Activated T-cell treated with anti-CD3 and anti-CD28 coated beads, Interleukin-2, amount 50 U/mL, for 4 hours (primary cell): ENCODE results near the gene ARFGEF2. TPM values are rescaled to one million over a fixed set of nuclear protein-coding genes. Genes with fewer than 3 reads are reported as not detected.
"Not testable (repeated sequence)": the region's sequence is repeated elsewhere in the genome, so short reads cannot be mapped to it uniquely, and the experiment has no call there.

ENCODE experiments used
- ATAC-seq, 2 donors: fragments of 200-7000 bp; cut with Tn5 transposase; one replicate each; pipeline ENCODE4 v1.10.0; 2021
- DNase-seq: peaks from one replicate; pipeline ENCODE4 v3.0.0-alpha.2; 2020
- H3K27me3 Mint-ChIP-seq: one replicate; pipeline ENCODE4 v1.8.0; 2021; ENCODE audit warnings: low read depth, mixed read lengths
- H3K36me3 Mint-ChIP-seq: one replicate; pipeline ENCODE4 v1.8.0; 2022; ENCODE audit warnings: mixed read lengths; ENCODE audit not compliant: insufficient read depth
- H3K4me1 Mint-ChIP-seq: one replicate; pipeline ENCODE4 v1.8.0; 2021; ENCODE audit warnings: low read depth, mixed read lengths
- H3K4me3 Mint-ChIP-seq: one replicate; pipeline ENCODE4 v1.8.0; 2021; ENCODE audit warnings: mild to moderate bottlenecking, moderate library complexity, mixed read lengths
- H3K9me3 Mint-ChIP-seq: one replicate; pipeline ENCODE4 v1.8.0; 2021; ENCODE audit warnings: mixed read lengths
- total RNA-seq, 3 donors: library from RNA; stranded (reverse); gene quantifications; one replicate each; pipeline ENCODE4 v1.2.1, GENCODE V29; 2021

Gene ARFGEF2
- total RNA-seq, 3 donors from 2014 or later = 27.8 to 31.6 (median 28.3) TPM

- H3K9me3 Mint-ChIP-seq = no peaks in the 10 kb centered on the region
- peaks cover 5% of the 10 kb centered on the region for H3K36me3 Mint-ChIP-seq
- peaks cover 31% of the 10 kb centered on the region for H3K4me1 Mint-ChIP-seq
- no peak overlapping the region for H3K4me3 Mint-ChIP-seq
- no peaks in the 10 kb centered on the region for H3K27me3 Mint-ChIP-seq
- DNase-seq (no peak), ATAC-seq (no peak)
These were observed 7.6 kb downstream of the ARFGEF2 start for GRCh38 chr20:48928832-48929725.

GRCh38 chr20:48930035-48930434 lies 8.5 kb downstream of the ARFGEF2 start:
- Mint-ChIP-seq H3K36me3 (peaks cover 7% of the 10 kb centered on the region), H3K4me3 (no peak overlapping the region), H3K4me1 (peaks cover 29% of the 10 kb centered on the region), H3K27me3 (no peaks in the 10 kb centered on the region), H3K9me3 (no peaks in the 10 kb centered on the region)
- ATAC-seq = no peak
- DNase-seq = no peak

DNA sequence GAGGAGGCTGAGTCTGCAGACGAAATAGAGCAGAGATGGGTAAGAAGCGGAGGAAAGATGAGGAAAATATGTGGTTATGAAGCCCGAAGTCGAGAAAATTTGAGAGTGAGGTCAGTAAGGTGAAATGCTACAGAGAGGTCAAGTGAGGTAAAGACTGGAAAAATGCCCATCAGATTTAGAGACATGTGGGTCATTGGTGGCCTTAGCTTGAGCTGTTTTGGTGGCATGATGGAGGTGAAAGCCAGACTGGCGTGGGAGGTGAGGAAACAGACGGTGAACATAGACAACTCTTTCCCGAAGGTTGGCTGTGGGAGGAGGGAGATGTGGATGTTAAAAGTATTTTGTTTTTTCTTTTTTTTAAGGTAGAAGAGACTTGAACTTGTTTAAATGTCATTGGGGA lies 9.4 kb downstream of the ARFGEF2 start:
- Mint-ChIP-seq H3K36me3 (peaks cover 7% of the 10 kb centered on the region), H3K9me3 (no peaks in the 10 kb centered on the region), H3K4me1 (peaks cover 27% of the 10 kb centered on the region), H3K27me3 (no peaks in the 10 kb centered on the region), H3K4me3 (no peak overlapping the region)
- ATAC-seq (no peak), DNase-seq (no peak)

DNA sequence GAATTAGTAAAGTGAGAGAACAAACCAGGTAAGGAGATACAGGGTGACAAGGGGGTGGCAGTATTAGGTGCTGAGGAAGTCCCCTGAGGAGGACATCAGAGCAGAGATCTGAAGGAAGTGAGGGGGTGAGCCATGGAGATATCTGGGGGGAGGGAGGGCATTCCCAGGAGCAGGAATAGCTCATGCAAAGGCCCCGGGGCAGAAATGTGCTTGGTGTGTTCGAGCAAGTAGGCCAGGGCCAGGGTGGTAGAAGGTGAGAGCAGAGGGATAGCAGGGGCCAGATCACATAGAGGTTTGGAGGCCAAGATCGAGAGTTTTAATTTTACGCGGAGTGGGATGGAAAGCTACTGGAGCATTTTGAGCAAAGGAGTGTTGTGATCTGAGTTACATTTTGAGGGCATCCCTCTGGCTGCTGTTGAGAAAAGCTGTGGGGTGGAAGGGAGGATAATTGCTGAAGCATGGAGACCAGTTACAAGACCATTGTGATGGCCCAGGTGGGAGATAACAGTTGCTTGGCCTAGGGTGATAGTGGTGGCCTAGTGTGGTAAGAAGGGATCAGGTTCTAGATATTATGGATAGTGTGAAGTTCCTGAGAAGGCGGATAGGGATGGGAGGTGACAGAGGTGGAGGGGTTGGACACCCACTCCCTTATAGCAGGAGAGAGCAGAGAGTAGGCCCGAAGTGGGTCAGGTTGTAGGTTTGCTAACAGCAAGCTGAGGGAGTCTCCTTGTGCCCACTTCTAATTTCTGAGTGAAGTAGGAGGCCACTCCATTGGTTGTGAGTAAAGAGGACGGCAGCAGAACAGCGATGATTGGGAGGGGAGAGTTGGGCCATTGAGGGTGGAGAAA lies 10.2 kb downstream of the ARFGEF2 start:
- H3K9me3 Mint-ChIP-seq = no peaks in the 10 kb centered on the region
- DNase-seq (no peak), ATAC-seq (no peak)
- no peaks in the 10 kb centered on the region for H3K27me3 Mint-ChIP-seq
- peaks cover 18% of the 10 kb centered on the region for H3K4me1 Mint-ChIP-seq
- H3K36me3 Mint-ChIP-seq = peaks cover 4% of the 10 kb centered on the region
- H3K4me3 Mint-ChIP-seq = no peak overlapping the region

- DNase-seq (no peak), ATAC-seq (no peak)
- Mint-ChIP-seq H3K4me1 (peaks cover 19% of the 10 kb centered on the region), H3K4me3 (no peak overlapping the region), H3K27me3 (no peaks in the 10 kb centered on the region), H3K36me3 (peaks cover 2% of the 10 kb centered on the region), H3K9me3 (no peaks in the 10 kb centered on the region)
These were observed 10.9 kb downstream of the ARFGEF2 start for GRCh38 chr20:48932375-48932941.

DNA sequence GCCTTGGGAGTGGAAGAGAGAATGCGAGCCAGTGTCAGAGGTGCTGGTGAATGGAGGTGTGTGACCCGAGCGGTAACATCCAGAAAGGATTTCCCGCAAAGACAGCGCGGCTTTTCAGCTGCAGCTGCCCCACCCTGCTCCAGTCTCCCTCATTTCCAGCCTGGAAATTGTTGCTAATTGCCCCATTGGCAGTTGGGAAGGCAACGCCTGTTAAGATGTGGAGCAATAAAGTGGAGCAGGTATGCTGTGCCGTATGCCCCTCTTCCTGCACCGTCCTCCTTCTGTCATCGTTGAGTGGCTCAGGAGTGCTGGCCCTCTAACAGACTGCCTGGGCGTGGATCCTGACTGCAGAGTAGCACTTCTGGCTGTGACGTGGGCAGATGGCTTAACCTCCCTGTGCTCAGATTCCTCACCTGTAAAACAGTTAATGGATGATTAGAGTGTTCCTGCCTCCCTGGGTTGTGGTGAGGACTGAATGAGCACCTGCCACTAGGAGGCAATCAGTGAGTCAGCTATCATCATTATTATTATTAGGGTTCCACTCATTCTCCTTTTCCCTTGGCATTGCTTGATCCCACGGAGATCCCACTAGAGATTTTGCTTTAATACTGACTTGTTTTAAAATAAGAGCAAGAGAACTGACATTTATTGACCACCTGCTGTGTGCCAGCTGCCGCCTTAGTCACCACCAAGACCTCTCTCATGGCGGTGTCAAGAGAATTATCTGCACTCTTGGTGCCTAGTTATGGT lies 11.7 kb downstream of the ARFGEF2 start:
- Mint-ChIP-seq H3K36me3 (peaks cover 2% of the 10 kb centered on the region), H3K4me1 (peaks cover 19% of the 10 kb centered on the region), H3K9me3 (no peaks in the 10 kb centered on the region), H3K4me3 (no peak overlapping the region), H3K27me3 (no peaks in the 10 kb centered on the region)
- ATAC-seq (no peak), DNase-seq (no peak)

- H3K9me3 Mint-ChIP-seq, DNase-seq, H3K4me3 Mint-ChIP-seq, ATAC-seq, H3K27me3 Mint-ChIP-seq, H3K36me3 Mint-ChIP-seq: not testable (repeated sequence)
- peaks cover 17% of the 10 kb centered on the region for H3K4me1 Mint-ChIP-seq
These were observed 12.9 kb downstream of the ARFGEF2 start for GRCh38 chr20:48934273-48934877.

- peaks cover 17% of the 10 kb centered on the region for H3K4me1 Mint-ChIP-seq
- ATAC-seq, H3K27me3 Mint-ChIP-seq, H3K9me3 Mint-ChIP-seq, DNase-seq, H3K4me3 Mint-ChIP-seq, H3K36me3 Mint-ChIP-seq: not testable (repeated sequence)
These were observed 13.5 kb downstream of the ARFGEF2 start for GRCh38 chr20:48934966-48935365.

- DNase-seq, H3K4me3 Mint-ChIP-seq, H3K27me3 Mint-ChIP-seq, H3K9me3 Mint-ChIP-seq, ATAC-seq, H3K36me3 Mint-ChIP-seq: not testable (repeated sequence)
- H3K4me1 Mint-ChIP-seq = peaks cover 17% of the 10 kb centered on the region
These were observed 14.7 kb downstream of the ARFGEF2 start for GRCh38 chr20:48936178-48936577.

DNA sequence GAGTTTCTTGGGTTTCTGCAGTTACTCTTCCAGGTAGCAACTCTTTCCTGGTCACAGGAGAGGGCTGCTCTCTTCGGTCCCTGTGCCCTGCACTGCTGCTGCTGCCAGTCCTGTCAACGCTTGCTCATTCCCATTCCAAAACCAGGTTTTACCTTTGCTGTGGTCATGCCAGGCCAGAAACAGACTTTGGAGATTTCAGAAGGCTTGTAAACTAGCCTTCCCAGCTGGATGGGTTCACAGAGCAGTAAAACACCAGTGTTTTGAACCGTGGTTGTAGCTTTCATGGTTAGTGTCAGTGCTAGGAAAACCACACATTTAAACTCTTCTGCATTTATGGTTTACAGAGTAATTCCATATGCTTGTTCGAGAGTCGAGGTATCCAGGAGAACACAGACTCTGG lies 16.2 kb downstream of the ARFGEF2 start:
- no peak for ATAC-seq
- Mint-ChIP-seq H3K36me3 (peaks cover 8% of the 10 kb centered on the region), H3K4me1 (peaks cover 17% of the 10 kb centered on the region), H3K9me3 (no peaks in the 10 kb centered on the region), H3K27me3 (no peaks in the 10 kb centered on the region), H3K4me3 (no peak overlapping the region)
- no peak for DNase-seq

GRCh38 chr20:48938670-48939069 lies 17.2 kb downstream of the ARFGEF2 start:
- Mint-ChIP-seq H3K27me3 (no peaks in the 10 kb centered on the region), H3K4me1 (peaks cover 11% of the 10 kb centered on the region), H3K36me3 (peaks cover 8% of the 10 kb centered on the region), H3K9me3 (no peaks in the 10 kb centered on the region), H3K4me3 (no peak overlapping the region)
- DNase-seq (no peak), ATAC-seq (no peak)

GRCh38 chr20:48940170-48940569 lies 18.7 kb downstream of the ARFGEF2 start:
- DNase-seq (no peak), ATAC-seq (no peak)
- H3K4me3 Mint-ChIP-seq = no peak overlapping the region
- H3K9me3 Mint-ChIP-seq = no peaks in the 10 kb centered on the region
- H3K27me3 Mint-ChIP-seq = no peaks in the 10 kb centered on the region
- peaks cover 10% of the 10 kb centered on the region for H3K36me3 Mint-ChIP-seq
- peaks cover 5% of the 10 kb centered on the region for H3K4me1 Mint-ChIP-seq

DNA sequence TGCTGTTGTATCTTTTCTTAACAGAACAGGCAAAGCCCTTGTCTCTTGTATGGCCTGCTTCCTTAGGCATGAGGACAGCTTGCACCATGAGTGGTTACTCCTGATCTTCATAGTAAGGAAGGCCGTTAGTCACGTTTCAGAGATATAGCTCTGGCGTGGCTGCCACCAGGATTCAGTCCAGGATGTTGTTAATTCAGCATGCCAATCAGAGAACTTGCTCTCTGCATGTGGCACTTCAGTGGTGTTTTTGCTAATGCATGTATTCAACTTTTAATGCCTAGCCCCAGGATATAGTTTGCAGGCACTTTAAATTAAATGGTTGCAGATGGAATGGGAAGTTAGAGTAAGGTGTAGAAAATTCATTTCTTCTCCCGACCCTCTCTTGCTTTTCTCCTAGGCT lies 20.0 kb downstream of the ARFGEF2 start:
- no peak for ATAC-seq
- Mint-ChIP-seq H3K9me3 (no peaks in the 10 kb centered on the region), H3K27me3 (no peaks in the 10 kb centered on the region), H3K36me3 (peaks cover 15% of the 10 kb centered on the region), H3K4me1 (peaks cover 5% of the 10 kb centered on the region), H3K4me3 (no peak overlapping the region)
- DNase-seq = no peak
